SJSA1 (cell line): Measurements from ENCODE around the gene MYEOV. TPM values are rescaled to one million over a fixed set of nuclear protein-coding genes. Genes with fewer than 3 reads are reported as not detected.

Experiments
- DNase-seq, 2 experiments: peaks; one replicate each; pipeline ENCODE4 v3.0.0-alpha.2; 2015 to 2020; ENCODE audit warnings: low spot score in 2 of 2, low read depth in 1 of 2
- H3K27ac ChIP-seq: fragments of 250-450 bp; sonication (Bioruptor Pico); 2 replicates; pipeline ENCODE4 v1.5.1; 2020; ENCODE audit warnings: mild to moderate bottlenecking, moderate library complexity
- H3K27me3 ChIP-seq: fragments of 250-450 bp; sonication (Bioruptor Pico); replicated peaks from 2 replicates; pipeline ENCODE4 v1.5.1; 2020; ENCODE audit warnings: mild to moderate bottlenecking, moderate library complexity
- H3K36me3 ChIP-seq: fragments of 250-450 bp; sonication (Bioruptor Pico); 2 replicates; pipeline ENCODE4 v1.5.1; 2020; ENCODE audit warnings: mild to moderate bottlenecking
- H3K4me1 ChIP-seq: fragments of 250-450 bp; sonication (Bioruptor Pico); replicated peaks from 2 replicates; pipeline ENCODE4 v1.6.1; 2021; ENCODE audit warnings: mild to moderate bottlenecking
- H3K4me3 ChIP-seq: fragments of 250-450 bp; sonication (Bioruptor Pico); 2 replicates; pipeline ENCODE4 v1.5.1; 2020; ENCODE audit warnings: mild to moderate bottlenecking
- H3K9me3 ChIP-seq: fragments of 250-450 bp; sonication (Bioruptor Pico); replicated peaks from 2 replicates; pipeline ENCODE4 v1.5.1; 2020; ENCODE audit warnings: mild to moderate bottlenecking
- total RNA-seq: library from RNA; depleted of rRNA; stranded (reverse); fragments of >200 nt; shearing (Covaris generic); gene quantifications from 2 replicates; pipeline ENCODE4 v1.2.3, GENCODE V29; 2014

MYEOV gene
- total RNA-seq, 1 experiment from 2014 or later = 5.3 TPM

GRCh38 chr11:69257838-69258658 lies 35.9 kb upstream of the MYEOV start:
- H3K27me3 ChIP-seq = no peaks in the 10 kb centered on the region
- H3K36me3 ChIP-seq = no peaks in the 10 kb centered on the region

GRCh38 chr11:69259096-69259495 lies 34.9 kb upstream of the MYEOV start:
- Histone ChIP-seq H3K27me3 (no peaks in the 10 kb centered on the region), H3K36me3 (no peaks in the 10 kb centered on the region), H3K4me1 (peaks cover 5% of the 10 kb centered on the region), H3K4me3 (no peak overlapping the region), H3K9me3 (peaks cover 19% of the 10 kb centered on the region), H3K27ac (no peak overlapping the region)
- DNase-seq = no peak

More at GRCh38 chr11:69257838-69258658, 35.9 kb upstream of the MYEOV start:
- peaks cover 5% of the 10 kb centered on the region for H3K4me1 ChIP-seq
- peaks cover 29% of the 10 kb centered on the region for H3K9me3 ChIP-seq
- H3K27ac ChIP-seq = no peak overlapping the region
- DNase-seq = no peak
- no peak overlapping the region for H3K4me3 ChIP-seq

GRCh38 chr11:69260622-69261021 lies 33.3 kb upstream of the MYEOV start:
- DNase-seq = no peak
- Histone ChIP-seq H3K27ac (no peak overlapping the region), H3K4me3 (no peak overlapping the region), H3K4me1 (peaks cover 5% of the 10 kb centered on the region), H3K27me3 (no peaks in the 10 kb centered on the region), H3K36me3 (no peaks in the 10 kb centered on the region), H3K9me3 (peaks cover 8% of the 10 kb centered on the region; the same call in 1 of the 2 replicates)

- DNase-seq = no peak
- H3K4me3 ChIP-seq = no peak overlapping the region
- H3K36me3 ChIP-seq = no peaks in the 10 kb centered on the region
These were observed 32.8 kb upstream of the MYEOV start for GRCh38 chr11:69261116-69261515.

GRCh38 chr11:69262918-69263735 lies 30.8 kb upstream of the MYEOV start:
- Histone ChIP-seq H3K27ac (no peak overlapping the region), H3K9me3 (no peaks in the 10 kb centered on the region), H3K27me3 (no peaks in the 10 kb centered on the region), H3K4me3 (no peak overlapping the region), H3K36me3 (no peaks in the 10 kb centered on the region), H3K4me1 (no peaks in the 10 kb centered on the region)
- no peak for DNase-seq

More at GRCh38 chr11:69261116-69261515, 32.8 kb upstream of the MYEOV start:
- peaks cover 4% of the 10 kb centered on the region; the same call in 1 of the 2 replicates for H3K9me3 ChIP-seq
- no peaks in the 10 kb centered on the region for H3K27me3 ChIP-seq
- peaks cover 5% of the 10 kb centered on the region for H3K4me1 ChIP-seq
- H3K27ac ChIP-seq = no peak overlapping the region

GRCh38 chr11:69263736-69264052 lies 30.3 kb upstream of the MYEOV start:
- Histone ChIP-seq H3K9me3 (no peaks in the 10 kb centered on the region), H3K36me3 (no peaks in the 10 kb centered on the region), H3K27me3 (no peaks in the 10 kb centered on the region), H3K27ac (no peak overlapping the region), H3K4me1 (no peaks in the 10 kb centered on the region), H3K4me3 (no peak overlapping the region)
- DNase-seq = no peak

GRCh38 chr11:69264486-69264885 lies 29.5 kb upstream of the MYEOV start:
- Histone ChIP-seq H3K27ac (no peak overlapping the region), H3K36me3 (no peaks in the 10 kb centered on the region), H3K4me3 (no peak overlapping the region), H3K4me1 (no peaks in the 10 kb centered on the region), H3K9me3 (no peaks in the 10 kb centered on the region), H3K27me3 (no peaks in the 10 kb centered on the region)
- DNase-seq = no peak

- Histone ChIP-seq H3K4me1 (no peaks in the 10 kb centered on the region), H3K9me3 (no peaks in the 10 kb centered on the region), H3K27ac (no peak overlapping the region), H3K27me3 (no peaks in the 10 kb centered on the region), H3K36me3 (no peaks in the 10 kb centered on the region), H3K4me3 (no peak overlapping the region)
- DNase-seq = no peak
These were observed 28.7 kb upstream of the MYEOV start for GRCh38 chr11:69265210-69265609.

GRCh38 chr11:69265911-69266510 lies 27.9 kb upstream of the MYEOV start:
- no peak for DNase-seq
- no peaks in the 10 kb centered on the region for H3K27me3 ChIP-seq

GRCh38 chr11:69267395-69267805 lies 26.6 kb upstream of the MYEOV start:
- no peaks in the 10 kb centered on the region for H3K4me1 ChIP-seq
- H3K4me3 ChIP-seq = no peak overlapping the region
- no peak overlapping the region for H3K27ac ChIP-seq
- no peaks in the 10 kb centered on the region for H3K9me3 ChIP-seq
- DNase-seq = no peak
- H3K27me3 ChIP-seq = no peaks in the 10 kb centered on the region
- no peaks in the 10 kb centered on the region for H3K36me3 ChIP-seq

More at GRCh38 chr11:69265911-69266510, 27.9 kb upstream of the MYEOV start:
- no peaks in the 10 kb centered on the region for H3K36me3 ChIP-seq
- no peak overlapping the region for H3K27ac ChIP-seq
- no peaks in the 10 kb centered on the region for H3K9me3 ChIP-seq
- H3K4me1 ChIP-seq = no peaks in the 10 kb centered on the region
- H3K4me3 ChIP-seq = no peak overlapping the region

GRCh38 chr11:69268911-69269310 lies 25.0 kb upstream of the MYEOV start:
- Histone ChIP-seq H3K36me3 (no peaks in the 10 kb centered on the region), H3K4me3 (no peak overlapping the region), H3K27me3 (no peaks in the 10 kb centered on the region), H3K27ac (no peak overlapping the region), H3K4me1 (no peaks in the 10 kb centered on the region), H3K9me3 (no peaks in the 10 kb centered on the region)
- no peak for DNase-seq

- Histone ChIP-seq H3K27me3 (no peaks in the 10 kb centered on the region), H3K36me3 (no peaks in the 10 kb centered on the region), H3K4me1 (no peaks in the 10 kb centered on the region), H3K4me3 (no peak overlapping the region), H3K9me3 (no peaks in the 10 kb centered on the region), H3K27ac (no peak overlapping the region)
- no peak for DNase-seq
These were observed 24.6 kb upstream of the MYEOV start for GRCh38 chr11:69269388-69269787.

GRCh38 chr11:69269926-69270697 lies 23.8 kb upstream of the MYEOV start:
- H3K36me3 ChIP-seq = no peaks in the 10 kb centered on the region
- peaks cover 3% of the 10 kb centered on the region; the same call in 1 of the 2 replicates for H3K27me3 ChIP-seq
- H3K27ac ChIP-seq = no peak overlapping the region
- no peaks in the 10 kb centered on the region for H3K9me3 ChIP-seq
- no peak overlapping the region for H3K4me3 ChIP-seq
- H3K4me1 ChIP-seq = no peaks in the 10 kb centered on the region
- DNase-seq = no peak
